ENCODE data around the gene ANKRD31.
"Not testable (repeated sequence)": the region's sequence is repeated elsewhere in the genome, so short reads cannot be mapped to it uniquely, and the experiment has no call there.

ANKRD31 gene, protein sequence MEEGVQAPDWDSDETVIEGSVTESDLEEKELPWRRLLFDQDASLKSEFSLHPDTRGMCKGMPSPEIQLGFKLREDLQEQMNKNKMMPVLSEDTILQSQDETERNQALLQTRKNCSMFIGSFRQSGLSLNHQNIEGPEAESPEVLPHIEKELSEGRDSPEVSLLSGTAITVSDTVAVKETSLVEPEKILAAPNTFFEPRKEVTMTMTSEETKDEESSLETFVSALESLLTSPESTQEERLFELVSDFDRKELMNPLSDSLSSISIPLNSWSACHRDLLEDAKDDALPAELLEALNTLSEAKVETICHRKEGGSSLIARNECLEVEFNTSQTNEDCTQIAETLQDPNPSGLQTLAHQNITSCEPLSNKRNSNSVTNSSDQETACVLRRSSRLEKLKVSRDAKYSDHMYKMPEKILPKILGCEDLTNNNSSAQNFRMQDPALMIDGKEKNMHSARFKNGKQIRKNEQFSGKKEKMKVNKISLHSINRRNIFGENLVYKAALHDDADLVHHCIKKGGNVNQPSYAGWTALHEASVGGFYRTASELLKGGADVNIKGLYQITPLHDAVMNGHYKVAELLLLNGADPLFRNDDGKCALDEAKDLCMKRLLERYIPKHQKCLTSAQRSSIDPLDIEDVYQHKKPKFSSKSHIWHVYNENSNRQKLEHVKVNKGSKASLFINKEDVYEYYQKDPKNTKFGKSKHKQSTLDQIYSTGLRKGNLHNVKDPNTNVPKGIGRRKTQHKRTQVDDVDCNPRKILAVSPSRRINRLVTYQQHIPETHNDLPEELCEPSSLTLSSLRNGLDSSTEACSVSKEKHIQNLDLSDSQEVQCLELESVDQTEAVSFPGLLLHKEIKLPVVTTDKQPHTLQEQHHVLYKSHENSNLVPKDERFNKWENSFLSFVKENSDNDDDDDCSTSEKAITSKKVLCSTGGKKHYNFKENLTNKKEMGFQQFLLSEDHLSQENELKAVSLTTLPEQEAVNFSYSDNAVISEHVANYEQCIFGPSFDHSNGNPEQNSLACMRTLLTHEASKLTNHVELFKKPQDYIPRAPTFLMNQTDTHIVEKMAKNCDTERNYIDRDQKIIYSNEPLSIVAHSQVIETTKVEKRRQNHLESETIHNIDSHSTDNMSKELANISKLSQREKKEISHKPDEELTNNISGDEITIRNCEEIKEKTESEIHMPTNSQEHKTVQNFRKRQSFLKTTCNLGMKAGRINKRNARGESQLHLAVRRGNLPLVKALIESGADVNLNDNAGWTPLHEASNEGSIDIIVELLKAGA (N-terminal part only)

GRCh38 chr5:75236322-75237316 lies at the start of gene ANKRD31:
TSS of gene ANKRD31 (minus strand) at chr5:75236878. CDS start at chr5:75236686, 192 bp downstream.
- DNase-seq, result peak; percentile 87 to 88

DNA sequence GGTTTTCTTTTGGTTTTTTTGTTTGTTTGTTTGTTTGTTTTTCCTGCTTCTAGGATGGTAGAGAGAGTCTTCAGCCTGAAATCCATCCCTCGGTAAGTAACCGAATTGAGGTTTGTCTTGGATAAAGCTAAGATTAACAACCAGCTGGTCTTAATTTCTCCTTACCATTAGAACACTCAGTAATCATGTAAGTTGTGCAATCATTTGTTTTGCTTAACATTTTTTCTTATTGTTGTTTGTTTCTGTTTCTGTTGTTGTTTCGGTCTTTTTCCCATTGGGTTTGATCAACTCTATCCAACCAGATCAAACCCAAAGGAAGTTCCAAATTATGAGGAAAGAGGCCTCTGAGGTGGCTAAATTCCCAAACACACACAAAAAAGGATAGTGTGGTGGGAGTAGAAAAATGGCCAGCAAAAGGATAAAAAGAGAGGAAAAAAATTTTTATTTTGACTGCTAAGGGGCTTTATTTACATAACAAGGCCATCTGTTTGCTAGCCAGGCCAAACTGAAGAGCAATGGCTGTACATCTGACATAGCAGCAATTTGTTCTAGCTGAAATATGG lies 49.6 kb upstream of the ANKRD31 start:
- DNase-seq, result no peak

GRCh38 chr5:75282581-75282980 lies 45.9 kb upstream of the ANKRD31 start:
- no peak for DNase-seq

DNA sequence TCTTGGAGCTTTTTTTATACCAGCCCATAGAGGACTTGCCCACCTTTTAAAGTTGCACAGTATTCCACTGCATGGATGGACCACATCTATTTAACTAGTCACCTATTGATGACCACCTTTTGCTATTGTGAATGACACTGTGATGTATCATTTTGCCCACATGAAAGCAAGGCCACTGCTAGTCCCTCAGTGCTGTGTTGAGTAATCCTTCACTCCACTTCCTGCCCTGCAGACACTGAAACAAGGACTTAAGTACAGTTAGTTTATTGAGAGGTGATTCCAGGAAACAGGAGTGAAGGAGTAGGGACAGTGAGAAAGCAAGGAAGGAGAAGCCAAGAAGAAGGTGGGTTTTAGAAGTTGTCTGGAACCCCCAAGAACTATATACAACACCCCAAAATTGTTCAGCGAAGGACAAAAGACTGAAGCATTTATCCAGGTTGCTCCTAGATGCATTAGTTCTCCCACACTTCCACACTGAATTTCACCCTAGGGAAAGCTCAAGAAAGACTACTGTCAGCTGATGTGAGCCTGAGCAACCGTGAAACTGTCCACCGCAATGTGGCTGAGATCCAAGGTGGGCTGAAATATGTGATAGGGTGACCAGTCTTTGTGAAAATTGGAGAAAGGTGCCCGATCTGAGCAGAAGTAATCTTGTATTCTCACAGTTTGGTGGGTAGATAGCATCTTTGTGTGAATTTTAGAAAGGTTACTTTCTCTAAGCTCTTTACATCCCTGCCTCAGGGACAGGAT lies 45.2 kb upstream of the ANKRD31 start:
- DNase-seq, result no peak

DNA sequence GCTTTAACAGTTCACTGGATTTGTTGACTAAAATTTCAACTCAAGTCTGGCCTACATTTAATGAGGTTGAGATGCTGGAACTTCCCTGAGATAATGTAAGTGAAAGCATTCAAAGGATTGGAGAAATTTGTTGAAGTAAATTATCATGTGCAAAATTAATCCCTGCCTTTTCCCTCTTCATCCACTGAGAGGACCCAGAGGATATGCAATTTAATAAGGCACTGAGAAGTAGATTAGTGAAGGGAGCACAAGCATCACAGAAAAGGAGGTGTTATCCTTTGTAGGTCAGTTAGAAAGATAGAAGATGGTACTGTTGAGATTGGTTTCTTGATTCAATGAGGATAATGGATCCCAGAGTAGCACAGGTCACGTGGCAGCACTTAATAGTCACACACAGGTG lies 42.6 kb upstream of the ANKRD31 start:
- DNase-seq, result no peak

GRCh38 chr5:75277463-75277862 lies 40.8 kb upstream of the ANKRD31 start:
- no peak for DNase-seq

DNA sequence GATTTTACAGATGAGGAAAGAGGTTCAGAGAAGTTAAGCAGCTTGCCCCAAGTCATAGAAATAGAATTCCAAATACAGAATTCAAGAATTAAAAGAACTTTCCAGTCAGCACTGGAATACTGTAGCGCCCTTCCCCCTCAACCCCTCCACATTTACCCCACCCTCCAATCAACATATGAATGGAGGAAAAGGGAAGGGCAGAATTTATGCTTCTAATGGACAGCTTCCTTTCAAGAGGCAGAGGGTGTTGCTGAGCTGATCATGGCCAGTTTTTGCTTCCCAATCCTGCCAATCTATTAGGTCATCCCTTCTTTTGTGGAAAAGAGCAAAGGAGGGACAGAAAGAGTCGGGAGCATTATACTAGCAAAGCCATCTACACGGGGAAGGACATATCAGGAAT lies 39.1 kb upstream of the ANKRD31 start:
- no peak for DNase-seq

DNA sequence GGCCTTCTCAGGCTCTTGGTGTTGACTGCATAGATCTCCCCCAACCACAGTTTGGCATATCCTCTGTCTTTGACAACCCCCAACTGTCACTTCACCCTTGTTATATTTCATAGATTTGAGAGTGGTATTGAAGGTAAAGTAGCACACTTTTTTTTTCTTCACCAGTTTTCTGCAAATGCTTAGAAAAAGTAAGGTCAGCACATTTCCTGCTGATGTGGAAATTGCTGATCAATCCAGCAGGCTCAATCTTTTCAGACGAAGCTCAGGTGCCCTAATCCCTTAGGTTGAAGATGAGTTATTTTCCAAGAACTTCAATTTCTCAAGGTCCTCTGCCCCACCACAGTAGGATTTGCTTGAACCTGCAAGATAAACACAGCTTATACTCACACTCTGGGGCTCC lies 38.5 kb upstream of the ANKRD31 start:
- no peak for DNase-seq

DNA sequence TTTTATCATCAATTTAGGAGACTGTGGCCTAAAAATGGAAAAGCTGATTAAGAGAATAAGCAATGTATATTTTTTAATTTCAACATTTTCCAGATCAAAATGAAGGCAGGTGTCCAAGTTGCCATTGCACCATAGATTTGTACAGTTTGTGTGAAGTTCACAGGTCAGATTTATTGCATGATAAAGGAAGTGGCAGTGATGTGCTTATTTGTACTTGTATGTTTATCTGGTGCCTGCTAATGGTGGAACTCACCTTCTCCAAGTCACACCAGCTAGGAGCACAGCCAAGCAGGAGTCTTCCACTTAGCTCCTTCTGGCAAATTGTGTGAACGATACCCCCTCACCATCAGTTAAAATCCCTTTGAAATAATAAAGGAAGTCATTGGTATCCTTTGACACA lies 37.8 kb upstream of the ANKRD31 start:
- DNase-seq, result no peak

DNA sequence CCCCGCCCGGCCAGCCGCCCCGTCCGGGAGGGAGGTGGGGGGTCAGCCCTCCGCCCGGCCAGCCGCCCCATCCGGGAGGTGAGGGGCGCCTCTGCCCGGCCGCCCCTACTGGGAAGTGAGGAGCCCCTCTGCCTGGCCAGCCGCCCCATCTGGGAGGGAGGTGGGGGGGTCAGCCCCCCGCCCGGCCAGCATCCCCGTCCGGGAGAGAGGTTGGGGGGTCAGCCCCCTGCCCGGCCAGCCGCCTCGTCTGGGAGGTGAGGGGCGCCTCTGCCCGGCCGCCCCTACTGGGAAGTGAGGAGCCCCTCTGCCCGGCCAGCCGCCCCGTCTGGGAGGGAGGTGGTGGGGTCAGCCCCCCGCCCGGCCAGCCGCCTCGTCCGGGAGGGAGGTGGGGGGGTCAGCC lies 33.9 kb upstream of the ANKRD31 start:
- not testable (repeated sequence) for DNase-seq

DNA sequence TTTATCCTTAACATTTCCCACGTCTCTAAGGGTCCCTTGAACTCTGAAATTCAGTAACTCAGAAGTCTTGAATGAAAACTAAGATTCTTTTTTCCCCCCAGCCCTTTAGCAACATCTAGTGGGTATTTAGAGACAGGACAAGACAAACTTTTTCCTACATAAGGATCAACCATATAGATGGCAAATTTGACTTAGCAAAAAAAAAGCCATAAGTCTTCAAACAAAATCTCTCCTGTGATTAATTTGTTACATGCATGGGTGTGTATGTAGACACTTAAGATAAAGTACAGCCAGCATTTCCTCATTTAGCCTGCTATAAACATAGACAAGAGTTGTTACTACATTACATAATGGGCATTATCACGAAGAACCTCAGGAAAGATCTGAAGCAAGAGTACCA lies 29.1 kb upstream of the ANKRD31 start:
- no peak for DNase-seq

GRCh38 chr5:75262271-75262670 lies 25.6 kb upstream of the ANKRD31 start:
- DNase-seq, result no peak

GRCh38 chr5:75260708-75261107 lies 24.0 kb upstream of the ANKRD31 start:
- no peak for DNase-seq

GRCh38 chr5:75250452-75250851 lies 13.8 kb upstream of the ANKRD31 start:
- not testable (repeated sequence) for DNase-seq

- no peak for DNase-seq
Observed at GRCh38 chr5:75245023-75245422, 8.3 kb upstream of the ANKRD31 start.

DNA sequence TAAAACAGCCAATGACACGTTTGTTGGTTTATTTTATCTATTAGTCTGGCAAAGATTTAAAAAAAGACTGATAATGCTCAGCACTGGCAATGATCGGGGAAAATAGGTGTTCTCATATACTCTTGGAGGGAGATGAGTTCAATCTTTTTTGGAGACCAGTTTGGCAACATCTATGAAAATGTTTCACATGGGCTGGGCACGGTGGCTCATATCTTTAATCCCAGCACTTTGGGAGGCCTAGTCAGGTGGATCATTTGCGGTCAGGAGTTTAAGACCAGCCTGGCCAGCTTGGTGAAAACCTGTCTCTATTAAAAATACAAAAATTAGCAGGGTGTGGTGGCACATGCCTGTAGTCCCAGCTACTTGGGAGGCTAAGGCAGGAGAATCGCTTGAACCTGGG lies 6.8 kb upstream of the ANKRD31 start:
- no peak for DNase-seq

DNA sequence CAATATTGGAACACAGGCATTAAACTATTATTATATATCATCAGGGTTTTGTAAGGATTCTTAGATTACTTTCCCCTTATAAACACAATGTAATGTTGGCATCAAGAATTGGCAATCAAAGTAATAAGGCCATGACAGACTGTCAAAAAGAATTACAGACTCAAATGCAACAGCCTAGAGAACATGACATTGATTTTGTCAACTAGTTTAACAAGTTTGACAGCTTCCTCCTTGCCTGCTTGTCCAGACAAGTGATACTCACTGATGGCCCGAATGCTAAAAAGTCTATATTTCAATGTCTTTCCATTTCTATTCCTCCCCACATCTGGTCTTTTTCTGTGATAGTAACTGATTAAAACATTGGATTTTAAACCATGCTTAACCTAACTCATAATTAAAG lies 6.4 kb upstream of the ANKRD31 start:
- DNase-seq, result no peak

- DNase-seq, result no peak
Observed at GRCh38 chr5:75242067-75242466, 5.4 kb upstream of the ANKRD31 start.

DNA sequence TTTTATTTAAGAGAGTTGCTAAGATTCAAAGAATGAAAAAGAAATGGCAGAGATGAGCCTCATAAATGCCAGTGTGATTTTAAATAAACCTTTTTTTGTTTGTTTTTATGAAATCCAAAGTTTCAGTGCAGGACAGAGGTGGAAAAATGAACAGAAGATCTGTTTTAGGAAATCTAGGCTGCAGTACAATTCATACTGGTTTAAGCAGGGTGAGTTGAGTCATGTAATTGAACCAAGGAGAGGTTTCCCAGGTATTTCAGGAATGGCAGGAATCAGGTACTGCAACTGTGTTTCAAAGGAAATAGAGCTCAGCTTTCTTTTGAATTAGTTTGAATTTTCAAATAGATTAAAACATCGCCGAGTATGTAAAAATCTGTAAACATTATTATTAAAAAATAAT lies 3.0 kb upstream of the ANKRD31 start:
- DNase-seq, result no peak

DNA sequence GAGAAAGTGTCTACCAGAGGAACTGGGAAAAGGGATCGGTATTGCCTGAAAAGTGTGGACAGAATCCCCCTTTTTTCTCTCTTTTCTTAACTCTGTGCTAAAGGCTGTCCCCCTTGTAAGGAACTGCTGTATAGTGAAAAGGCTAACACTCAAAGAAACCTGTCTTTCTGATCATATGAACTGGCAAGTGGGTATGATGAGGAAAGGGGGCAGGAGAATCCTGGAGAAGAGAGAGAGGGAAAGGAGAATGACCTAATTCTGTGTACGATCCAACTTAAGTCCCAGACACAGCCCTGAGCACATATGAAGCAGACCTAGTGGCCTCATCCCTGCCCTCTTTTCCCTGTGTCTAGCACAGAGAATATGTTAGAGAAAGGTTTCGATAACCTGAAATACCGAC lies 967 bp downstream of the ANKRD31 start:
- no peak for DNase-seq

DNA sequence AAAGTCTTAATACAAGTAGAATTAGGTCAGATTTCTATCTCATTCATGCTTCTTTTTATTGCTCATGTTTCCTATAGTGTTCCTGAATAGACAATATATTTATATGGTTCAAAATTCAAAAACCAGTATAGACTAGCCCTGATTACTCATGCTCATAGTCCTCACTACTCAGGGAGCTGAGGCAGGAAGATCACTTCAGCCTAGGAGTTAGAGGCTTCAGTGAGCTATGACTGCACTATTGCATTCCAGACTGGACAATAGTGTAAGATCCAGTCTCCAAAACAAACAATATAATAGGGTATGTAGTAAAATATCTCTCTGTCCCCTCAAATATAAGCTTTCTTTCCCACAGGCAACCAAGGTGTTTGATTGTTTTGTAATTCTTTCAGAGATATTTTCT lies 2.4 kb downstream of the ANKRD31 start:
- no peak for DNase-seq
